Ishikawa (cell line): ENCODE results near the gene SOD1.

Source experiments
- CEBPB ChIP-seq: IDR thresholded peaks from 2 replicates; pipeline ENCODE4 v1.6.1; 2012
- CREB1 ChIP-seq: IDR thresholded peaks from 2 replicates; pipeline ENCODE4 v1.6.1; 2012; ENCODE audit warnings: low read depth
- EGR1 ChIP-seq: IDR thresholded peaks from 2 replicates; pipeline ENCODE4 v1.6.1; 2012
- EP300 ChIP-seq: IDR thresholded peaks from 2 replicates; pipeline ENCODE4 v1.6.1; 2012; ENCODE audit warnings: borderline replicate concordance
- FOXM1 ChIP-seq: IDR thresholded peaks from 2 replicates; pipeline ENCODE4 v1.6.1; 2012; ENCODE audit warnings: low read depth, borderline replicate concordance
- MAX ChIP-seq: IDR thresholded peaks from 2 replicates; pipeline ENCODE4 v1.6.1; 2012
- NFIC ChIP-seq: IDR thresholded peaks from 2 replicates; pipeline ENCODE4 v1.6.1; 2012
- RAD21 ChIP-seq: IDR thresholded peaks from 2 replicates; pipeline ENCODE4 v1.6.1; 2012; ENCODE audit warnings: low read depth
- TAF1 ChIP-seq: IDR thresholded peaks from 2 replicates; pipeline ENCODE4 v1.6.1; 2012; ENCODE audit warnings: low read depth, mild to moderate bottlenecking
- TCF12 ChIP-seq: IDR thresholded peaks from 2 replicates; pipeline ENCODE4 v1.6.1; 2012; ENCODE audit warnings: low read depth
- TEAD4 ChIP-seq: IDR thresholded peaks from 2 replicates; pipeline ENCODE4 v1.6.1; 2012
- YY1 ChIP-seq: IDR thresholded peaks from 2 replicates; pipeline ENCODE4 v1.6.1; 2012; ENCODE audit warnings: low read depth
- ZBTB7A ChIP-seq: IDR thresholded peaks from 2 replicates; pipeline ENCODE4 v1.6.1; 2012; ENCODE audit warnings: low read depth
- TF ChIP-seq, protein P1 (sequence below): IDR thresholded peaks from 2 replicates; pipeline ENCODE4 v1.6.1; 2012
- TF ChIP-seq, protein P2 (sequence below): IDR thresholded peaks from 2 replicates; pipeline ENCODE4 v1.6.1; 2012; ENCODE audit warnings: low read depth, mild to moderate bottlenecking

Gene SOD1

DNA sequence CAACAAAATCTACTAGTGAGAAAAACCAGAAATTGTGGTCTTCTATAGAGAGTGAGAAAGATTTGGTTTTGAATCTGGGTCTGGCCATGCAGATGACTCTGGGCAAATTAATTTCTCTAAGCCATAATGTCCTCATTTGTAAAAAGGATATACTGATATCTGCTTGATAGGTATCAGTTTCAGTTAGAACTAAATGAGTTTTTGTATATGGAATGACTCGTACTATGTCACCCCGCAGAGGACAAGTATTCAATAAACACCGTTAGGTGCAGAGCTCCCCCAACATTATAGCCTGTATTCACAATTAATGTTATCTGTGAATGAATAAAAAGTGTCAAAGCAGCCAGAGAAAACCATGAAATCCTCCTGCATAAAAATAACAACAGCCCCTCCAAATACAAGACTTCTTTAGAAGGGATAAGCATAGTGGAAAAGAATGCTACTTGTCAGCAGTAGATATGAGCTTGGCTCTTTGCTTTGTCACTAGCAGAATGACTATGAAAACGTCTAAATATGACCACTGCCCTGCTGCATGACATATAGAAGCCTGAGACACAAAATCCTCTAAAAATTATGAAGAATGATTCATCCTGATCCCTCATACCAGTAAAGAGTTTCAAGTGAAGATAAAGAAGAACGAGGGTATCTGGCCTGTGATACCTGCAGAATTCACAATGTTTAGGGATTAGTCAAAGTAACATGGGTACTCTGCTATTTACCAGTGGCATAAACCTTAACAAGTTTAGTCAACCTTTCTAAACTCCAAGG, 54.7 kb downstream of the SOD1 start:
- TF ChIP-seq CREB1 (no peak), TAF1 (no peak), YY1 (no peak), RAD21 (no peak), EP300 (no peak), FOXM1 (no peak), NFIC (no peak), TEAD4 (no peak), EGR1 (no peak), MAX (no peak), CEBPB (no peak), ZBTB7A (no peak), TCF12 (no peak)
- TF ChIP-seq, protein P1, sequence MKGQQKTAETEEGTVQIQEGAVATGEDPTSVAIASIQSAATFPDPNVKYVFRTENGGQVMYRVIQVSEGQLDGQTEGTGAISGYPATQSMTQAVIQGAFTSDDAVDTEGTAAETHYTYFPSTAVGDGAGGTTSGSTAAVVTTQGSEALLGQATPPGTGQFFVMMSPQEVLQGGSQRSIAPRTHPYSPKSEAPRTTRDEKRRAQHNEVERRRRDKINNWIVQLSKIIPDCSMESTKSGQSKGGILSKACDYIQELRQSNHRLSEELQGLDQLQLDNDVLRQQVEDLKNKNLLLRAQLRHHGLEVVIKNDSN: no peak
- TF ChIP-seq, protein P2, sequence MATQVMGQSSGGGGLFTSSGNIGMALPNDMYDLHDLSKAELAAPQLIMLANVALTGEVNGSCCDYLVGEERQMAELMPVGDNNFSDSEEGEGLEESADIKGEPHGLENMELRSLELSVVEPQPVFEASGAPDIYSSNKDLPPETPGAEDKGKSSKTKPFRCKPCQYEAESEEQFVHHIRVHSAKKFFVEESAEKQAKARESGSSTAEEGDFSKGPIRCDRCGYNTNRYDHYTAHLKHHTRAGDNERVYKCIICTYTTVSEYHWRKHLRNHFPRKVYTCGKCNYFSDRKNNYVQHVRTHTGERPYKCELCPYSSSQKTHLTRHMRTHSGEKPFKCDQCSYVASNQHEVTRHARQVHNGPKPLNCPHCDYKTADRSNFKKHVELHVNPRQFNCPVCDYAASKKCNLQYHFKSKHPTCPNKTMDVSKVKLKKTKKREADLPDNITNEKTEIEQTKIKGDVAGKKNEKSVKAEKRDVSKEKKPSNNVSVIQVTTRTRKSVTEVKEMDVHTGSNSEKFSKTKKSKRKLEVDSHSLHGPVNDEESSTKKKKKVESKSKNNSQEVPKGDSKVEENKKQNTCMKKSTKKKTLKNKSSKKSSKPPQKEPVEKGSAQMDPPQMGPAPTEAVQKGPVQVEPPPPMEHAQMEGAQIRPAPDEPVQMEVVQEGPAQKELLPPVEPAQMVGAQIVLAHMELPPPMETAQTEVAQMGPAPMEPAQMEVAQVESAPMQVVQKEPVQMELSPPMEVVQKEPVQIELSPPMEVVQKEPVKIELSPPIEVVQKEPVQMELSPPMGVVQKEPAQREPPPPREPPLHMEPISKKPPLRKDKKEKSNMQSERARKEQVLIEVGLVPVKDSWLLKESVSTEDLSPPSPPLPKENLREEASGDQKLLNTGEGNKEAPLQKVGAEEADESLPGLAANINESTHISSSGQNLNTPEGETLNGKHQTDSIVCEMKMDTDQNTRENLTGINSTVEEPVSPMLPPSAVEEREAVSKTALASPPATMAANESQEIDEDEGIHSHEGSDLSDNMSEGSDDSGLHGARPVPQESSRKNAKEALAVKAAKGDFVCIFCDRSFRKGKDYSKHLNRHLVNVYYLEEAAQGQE: no peak

GRCh38 chr21:31714741-31715365, 55.4 kb downstream of the SOD1 start:
- TF ChIP-seq TCF12: no peak
- TF ChIP-seq CREB1: no peak
- TF ChIP-seq, protein P1: no peak
- TF ChIP-seq, protein P2: no peak

DNA sequence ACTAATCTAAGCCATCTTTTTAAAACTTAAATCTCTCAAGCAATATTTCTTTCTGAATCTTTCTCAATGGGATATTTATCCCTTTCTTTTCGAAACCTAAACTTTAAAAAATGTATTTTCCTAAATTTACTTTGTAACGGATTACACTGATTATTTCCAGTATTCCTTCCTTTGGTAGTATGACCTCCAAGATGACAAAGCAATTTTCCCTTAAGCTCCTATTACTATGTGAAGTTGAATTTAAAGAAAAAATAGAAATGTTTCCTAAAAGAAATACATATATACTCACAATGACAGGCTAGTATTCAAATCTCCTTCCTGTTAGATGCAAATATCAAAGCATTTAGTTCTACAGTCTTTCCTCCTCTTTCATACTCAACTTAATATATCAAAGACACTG, 56.6 kb downstream of the SOD1 start:
- TF ChIP-seq RAD21 (no peak), FOXM1 (no peak), ZBTB7A (no peak), MAX (no peak), TAF1 (no peak), TCF12 (no peak), CREB1 (no peak), EGR1 (no peak), YY1 (no peak), CEBPB (no peak), NFIC (no peak), EP300 (no peak), TEAD4 (no peak)
- TF ChIP-seq, protein P2: no peak
- TF ChIP-seq, protein P1: no peak
